ENCODE measurements around the gene DDX1. TPM values are rescaled to one million over a fixed set of nuclear protein-coding genes. Genes with fewer than 3 reads are reported as not detected.
"Not testable (repeated sequence)": the region's sequence is repeated elsewhere in the genome, so short reads cannot be mapped to it uniquely, and the experiment has no call there.

The DDX1 gene
- total RNA-seq, 1 experiment from 2014 or later, result 62.6 TPM

- no peak overlapping the region for H3K4me3 ChIP-seq (ENCODE audit: low read length)
- ATAC-seq, result no peak
- no peaks in the 10 kb centered on the region for H3F3A ChIP-seq (ENCODE audit: low read length, unreplicated experiment)
- no peaks in the 10 kb centered on the region for H3K79me2 ChIP-seq (ENCODE audit: low read length)
- POLR2A ChIA-PET (ENCODE audit: unreplicated experiment), result no interaction called here
- H3K9me2 ChIP-seq (replicated peaks; ENCODE audit: low read length), result no peaks in the 10 kb centered on the region
- no peak overlapping the region for H3K27ac ChIP-seq (ENCODE audit: low read length)
- H3K27me3 ChIP-seq (ENCODE audit: low read length), result no peaks in the 10 kb centered on the region
- H3K9ac ChIP-seq (ENCODE audit: low read length), result no peak overlapping the region
- BruUV-seq (replicated peaks), result no TSS peak
- CTCF ChIA-PET, result no interaction called here
- intact Hi-C loops (cut with micrococcal nuclease), result no loop called here
- peaks cover 67% of the 10 kb centered on the region for H3K36me3 ChIP-seq (ENCODE audit: low read depth, low read length)
- no peak overlapping the region for H3K4me2 ChIP-seq (ENCODE audit: low read length)
- H4K20me1 ChIP-seq (ENCODE audit: low read length), result no peaks in the 10 kb centered on the region
- TF ChIP-seq CTCF (conservative IDR thresholded peaks at IDR 0.05; ENCODE audit: low read depth, low read length), result no peak
- TF ChIP-seq EZH2phosphoT487 (IDR thresholded peaks at IDR 0.05; ENCODE audit: borderline replicate concordance, low read length), result no peak
- no peak for TF ChIP-seq EZH2 (IDR thresholded peaks at IDR 0.05; ENCODE audit: low read length, unreplicated experiment)
- DNase-seq, result no peak
- H3K4me1 ChIP-seq (ENCODE audit: insufficient read depth, low read length), result no peaks in the 10 kb centered on the region
- H3K9me3 ChIP-seq (ENCODE audit: low read length), result no peaks in the 10 kb centered on the region
- H2AFZ ChIP-seq (ENCODE audit: low read length), result no peak overlapping the region
Observed at GRCh38 chr2:15620857-15621471, 29.3 kb downstream of the DDX1 start.

- BruUV-seq (replicated peaks); CTCF ChIA-PET; H3K4me2 ChIP-seq (ENCODE audit: low read length); H3K4me3 ChIP-seq (ENCODE audit: low read length); H3K4me1 ChIP-seq (ENCODE audit: insufficient read depth, low read length); H3K9me2 ChIP-seq (replicated peaks; ENCODE audit: low read length); H3K9ac ChIP-seq (ENCODE audit: low read length); intact Hi-C loops (cut with micrococcal nuclease); ATAC-seq; H3K27ac ChIP-seq (ENCODE audit: low read length); DNase-seq; POLR2A ChIA-PET (ENCODE audit: unreplicated experiment); H3K79me2 ChIP-seq (ENCODE audit: low read length); H4K20me1 ChIP-seq (ENCODE audit: low read length); H3K27me3 ChIP-seq (ENCODE audit: low read length); H3F3A ChIP-seq (ENCODE audit: low read length, unreplicated experiment); H3K9me3 ChIP-seq (ENCODE audit: low read length); H2AFZ ChIP-seq (ENCODE audit: low read length): not testable (repeated sequence)
- peaks cover 67% of the 10 kb centered on the region for H3K36me3 ChIP-seq (ENCODE audit: low read depth, low read length)
Observed at GRCh38 chr2:15621472-15621870, 29.8 kb downstream of the DDX1 start.

GRCh38 chr2:15622214-15622613 is 30.5 kb downstream of the DDX1 start:
- ATAC-seq, result no peak
- H3K4me3 ChIP-seq (ENCODE audit: low read length), result no peak overlapping the region
- no peak for TF ChIP-seq EZH2 (IDR thresholded peaks at IDR 0.05; ENCODE audit: low read length, unreplicated experiment)
- H3K36me3 ChIP-seq (ENCODE audit: low read depth, low read length), result peaks cover 69% of the 10 kb centered on the region
- BruUV-seq (replicated peaks), result no TSS peak
- no peak for DNase-seq
- no peaks in the 10 kb centered on the region for H3K79me2 ChIP-seq (ENCODE audit: low read length)
- no peak overlapping the region for H3K27ac ChIP-seq (ENCODE audit: low read length)
- no peak overlapping the region for H3K9ac ChIP-seq (ENCODE audit: low read length)
- no peaks in the 10 kb centered on the region for H3K27me3 ChIP-seq (ENCODE audit: low read length)
- H3K9me3 ChIP-seq (ENCODE audit: low read length), result no peaks in the 10 kb centered on the region
- CTCF ChIA-PET, result no interaction called here
- H2AFZ ChIP-seq (ENCODE audit: low read length), result no peak overlapping the region
- no peaks in the 10 kb centered on the region for H4K20me1 ChIP-seq (ENCODE audit: low read length)
- POLR2A ChIA-PET (ENCODE audit: unreplicated experiment), result no interaction called here
- no peaks in the 10 kb centered on the region for H3F3A ChIP-seq (ENCODE audit: low read length, unreplicated experiment)
- H3K4me2 ChIP-seq (ENCODE audit: low read length), result no peak overlapping the region
- intact Hi-C loops (cut with micrococcal nuclease), result no loop called here
- H3K9me2 ChIP-seq (replicated peaks; ENCODE audit: low read length), result no peaks in the 10 kb centered on the region
- no peaks in the 10 kb centered on the region for H3K4me1 ChIP-seq (ENCODE audit: insufficient read depth, low read length)
